GM12873 (cell line): ENCODE measurements around the gene CLSTN2.

Source experiments
- TF ChIP-seq, protein P1 (sequence below): IDR thresholded peaks from 2 replicates; pipeline ENCODE4 v1.5.1; 2012; ENCODE audit warnings: low read depth, mild to moderate bottlenecking, moderate library complexity, low read length, control low read depth; ENCODE audit not compliant: insufficient read depth; ENCODE audit errors: missing control alignments

Gene CLSTN2

DNA sequence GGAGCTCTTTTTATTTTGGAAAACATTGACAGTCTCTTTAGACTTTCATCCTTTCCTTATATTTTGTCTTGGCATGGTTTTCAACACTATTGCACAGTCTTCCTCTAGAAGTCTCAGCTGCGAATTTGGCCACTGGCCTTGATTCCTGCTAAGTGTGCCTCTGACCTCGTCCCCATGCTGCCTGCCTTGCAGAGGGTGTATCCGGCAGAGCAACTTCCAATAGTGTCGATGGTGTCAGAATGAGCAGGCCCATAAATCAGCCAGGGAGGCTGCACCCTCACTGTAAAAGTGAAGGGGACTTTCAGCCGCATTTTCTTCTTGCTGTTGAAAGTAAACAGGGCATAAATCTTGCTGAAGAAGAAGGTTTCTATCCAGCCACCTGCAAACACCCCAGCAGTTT lies 406.2 kb downstream of the CLSTN2 start:
- TF ChIP-seq, protein P1, sequence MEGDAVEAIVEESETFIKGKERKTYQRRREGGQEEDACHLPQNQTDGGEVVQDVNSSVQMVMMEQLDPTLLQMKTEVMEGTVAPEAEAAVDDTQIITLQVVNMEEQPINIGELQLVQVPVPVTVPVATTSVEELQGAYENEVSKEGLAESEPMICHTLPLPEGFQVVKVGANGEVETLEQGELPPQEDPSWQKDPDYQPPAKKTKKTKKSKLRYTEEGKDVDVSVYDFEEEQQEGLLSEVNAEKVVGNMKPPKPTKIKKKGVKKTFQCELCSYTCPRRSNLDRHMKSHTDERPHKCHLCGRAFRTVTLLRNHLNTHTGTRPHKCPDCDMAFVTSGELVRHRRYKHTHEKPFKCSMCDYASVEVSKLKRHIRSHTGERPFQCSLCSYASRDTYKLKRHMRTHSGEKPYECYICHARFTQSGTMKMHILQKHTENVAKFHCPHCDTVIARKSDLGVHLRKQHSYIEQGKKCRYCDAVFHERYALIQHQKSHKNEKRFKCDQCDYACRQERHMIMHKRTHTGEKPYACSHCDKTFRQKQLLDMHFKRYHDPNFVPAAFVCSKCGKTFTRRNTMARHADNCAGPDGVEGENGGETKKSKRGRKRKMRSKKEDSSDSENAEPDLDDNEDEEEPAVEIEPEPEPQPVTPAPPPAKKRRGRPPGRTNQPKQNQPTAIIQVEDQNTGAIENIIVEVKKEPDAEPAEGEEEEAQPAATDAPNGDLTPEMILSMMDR = no peak

DNA sequence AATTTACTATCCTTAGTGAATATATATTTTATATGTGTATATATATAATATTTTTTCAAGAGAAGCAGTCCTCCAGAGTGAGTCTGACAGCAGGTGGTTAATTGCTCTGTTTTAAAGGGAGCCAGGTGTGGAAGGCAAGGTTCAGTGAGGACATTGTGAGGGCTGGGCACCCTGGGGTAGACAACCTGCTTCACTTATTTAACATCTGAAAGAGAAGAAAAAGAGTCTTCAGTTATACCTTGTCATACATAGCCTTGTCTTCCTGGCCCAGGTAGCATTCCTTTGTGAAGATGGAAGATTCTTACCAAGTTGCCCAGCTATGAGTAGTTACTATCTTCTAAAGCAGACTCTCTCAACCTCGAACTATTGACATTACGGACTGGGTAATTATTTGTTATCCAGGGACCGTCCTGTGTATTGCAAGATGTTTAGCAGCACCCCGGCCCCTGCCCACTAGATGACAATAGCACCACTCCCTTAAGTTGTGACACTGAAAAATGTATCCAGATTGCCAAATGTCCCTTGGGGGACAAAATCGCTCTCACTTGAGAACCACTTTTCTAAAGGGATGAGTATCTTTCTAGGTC lies 406.9 kb downstream of the CLSTN2 start:
- TF ChIP-seq, protein P1 = no peak

- TF ChIP-seq, protein P1 = no peak
These were observed 407.7 kb downstream of the CLSTN2 start for GRCh38 chr3:140342668-140343067.

DNA sequence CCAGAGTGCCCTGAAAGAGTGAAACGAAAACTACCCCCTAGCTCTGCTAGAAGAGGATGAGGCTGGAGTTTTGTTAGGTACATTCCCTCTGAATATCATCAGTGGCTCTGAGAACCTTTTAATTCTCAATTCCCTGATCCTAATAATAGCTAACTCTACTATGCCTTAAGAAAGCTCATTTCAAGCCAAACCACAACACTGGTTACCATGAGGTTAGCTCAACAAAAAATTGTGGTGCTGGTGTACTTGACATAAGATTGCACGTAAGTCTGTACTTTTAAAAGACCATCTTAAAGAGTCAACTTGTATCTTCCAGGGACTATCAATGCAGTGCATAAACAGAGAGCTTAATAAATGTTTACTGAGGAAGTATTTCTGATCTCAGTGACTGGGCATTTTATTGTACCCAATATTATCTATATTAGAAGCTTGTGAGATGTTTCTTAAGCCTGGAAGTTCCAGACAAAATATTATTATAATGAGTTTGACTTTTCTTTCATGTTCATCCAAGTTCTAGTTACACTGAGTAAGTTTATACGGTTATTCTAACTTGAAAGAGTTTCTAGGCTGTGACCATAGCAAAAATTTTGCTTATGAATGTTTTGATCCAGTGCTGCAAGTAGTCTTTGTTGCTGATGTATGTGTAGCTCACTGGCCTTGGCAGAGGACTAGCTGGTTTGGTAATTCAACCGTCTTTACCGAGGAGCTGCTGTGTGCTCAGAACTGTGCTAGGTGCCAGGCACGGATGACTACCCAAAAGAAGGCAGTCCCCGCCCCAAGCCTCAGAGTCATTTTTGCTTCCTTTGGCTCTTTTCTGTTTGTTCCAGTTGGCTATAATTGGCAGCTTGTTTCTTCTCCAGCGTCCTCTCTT lies 408.5 kb downstream of the CLSTN2 start:
- TF ChIP-seq, protein P1 = no peak

- TF ChIP-seq, protein P1 = no peak
These were observed 409.1 kb downstream of the CLSTN2 start for GRCh38 chr3:140344082-140344454.

DNA sequence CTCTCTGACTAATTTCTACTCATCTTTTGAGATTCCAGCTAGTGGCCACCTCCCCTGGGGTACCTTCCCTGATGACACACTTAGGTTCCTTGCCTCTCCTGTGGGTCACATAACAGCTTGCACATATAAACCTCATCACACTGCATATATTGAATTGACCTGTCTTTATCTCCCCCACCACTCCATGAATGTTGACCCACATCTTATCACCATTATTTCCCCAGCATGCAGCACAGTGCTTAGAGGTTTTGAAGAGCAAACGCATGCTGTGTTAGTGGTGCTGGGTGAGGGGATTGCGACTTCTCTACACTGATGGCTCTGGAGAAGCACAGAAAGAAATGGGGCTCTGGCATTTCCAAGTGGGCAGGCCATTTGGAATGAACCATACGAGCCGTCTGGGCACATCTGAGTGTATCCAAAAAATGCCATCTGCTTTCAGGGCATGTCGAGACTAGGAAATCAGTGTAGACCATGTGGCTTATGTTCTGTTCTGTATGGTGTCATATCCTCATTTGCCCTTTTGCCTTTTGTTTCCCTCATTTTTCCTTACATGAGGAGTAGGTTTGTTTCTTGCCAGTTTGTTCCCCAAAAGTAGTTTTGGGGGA lies 409.7 kb downstream of the CLSTN2 start:
- TF ChIP-seq, protein P1 = no peak

GRCh38 chr3:140347151-140347550 lies 412.2 kb downstream of the CLSTN2 start:
- TF ChIP-seq, protein P1 = no peak
